Measurements from ENCODE around the gene PRKAG1. TPM values are rescaled to one million over a fixed set of nuclear protein-coding genes. Genes with fewer than 3 reads are reported as not detected.

PRKAG1 gene
- total RNA-seq, 2 donors from 2014 or later, result 47.1 to 62.7 TPM

DNA sequence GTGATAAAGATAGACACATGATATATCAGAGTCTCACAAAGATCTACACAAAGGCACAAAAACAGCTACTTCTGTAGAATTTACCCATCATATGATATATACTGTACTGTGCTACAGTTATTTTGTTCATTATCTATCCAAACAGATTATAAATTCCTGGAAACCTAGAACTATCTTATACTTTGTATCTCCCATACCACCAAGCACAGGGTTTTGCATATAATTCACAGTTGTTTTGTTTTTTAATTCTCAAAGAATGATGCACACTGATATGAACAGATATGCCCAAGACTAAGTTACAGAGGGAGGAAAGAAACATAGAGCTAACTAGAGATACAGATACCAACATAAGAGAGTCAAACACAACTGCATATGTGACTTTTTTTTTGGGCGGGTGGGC lies 3.4 kb downstream of the PRKAG1 start:
- H3K36me3 Mint-ChIP-seq (ENCODE audit: low read depth), result peaks cover 65% of the 10 kb centered on the region
- no peaks in the 10 kb centered on the region for H3K27me3 Mint-ChIP-seq
- no peak for ATAC-seq (replicated peaks)
- no peaks in the 10 kb centered on the region for H3K9me3 Mint-ChIP-seq
- H3K4me1 Mint-ChIP-seq, result peaks cover 16% of the 10 kb centered on the region
- H3K27ac Mint-ChIP-seq, result no peak overlapping the region
- no peak overlapping the region for H3K4me3 Mint-ChIP-seq

GRCh38 chr12:49014547-49014946 lies 4.0 kb downstream of the PRKAG1 start:
- peaks cover 71% of the 10 kb centered on the region for H3K36me3 Mint-ChIP-seq (ENCODE audit: low read depth)
- no peaks in the 10 kb centered on the region for H3K9me3 Mint-ChIP-seq

GRCh38 chr12:49013428-49013827 lies 5.1 kb downstream of the PRKAG1 start:
- no peak for ATAC-seq (replicated peaks)
- Mint-ChIP-seq H3K4me1 (peaks cover 16% of the 10 kb centered on the region), H3K4me3 (no peak overlapping the region), H3K36me3 (ENCODE audit: low read depth) (peaks cover 82% of the 10 kb centered on the region), H3K9me3 (no peaks in the 10 kb centered on the region), H3K27ac (no peak overlapping the region), H3K27me3 (no peaks in the 10 kb centered on the region)

More at GRCh38 chr12:49014547-49014946, 4.0 kb downstream of the PRKAG1 start:
- Mint-ChIP-seq H3K27ac (no peak overlapping the region), H3K4me3 (no peak overlapping the region), H3K4me1 (peaks cover 16% of the 10 kb centered on the region), H3K27me3 (no peaks in the 10 kb centered on the region)
- no peak for ATAC-seq (replicated peaks)

DNA sequence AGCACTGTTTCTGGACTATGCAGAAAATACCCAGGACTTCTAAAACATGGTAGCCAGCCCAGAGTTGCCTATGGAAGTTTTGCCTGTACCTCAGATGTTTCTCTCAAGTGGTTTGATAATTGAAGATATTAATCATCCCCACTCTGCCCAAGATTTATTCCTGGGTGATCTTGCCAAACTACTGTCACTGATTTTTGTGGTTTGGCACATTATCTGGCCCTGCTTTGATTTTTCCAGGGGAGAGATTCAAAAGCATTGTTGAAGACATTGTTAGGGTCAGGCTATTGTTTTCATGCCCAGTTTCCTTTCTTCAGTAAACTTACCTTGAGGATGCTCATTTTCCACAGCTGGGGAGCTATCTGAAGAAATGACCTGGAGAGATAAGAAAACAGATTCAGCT lies 5.8 kb downstream of the PRKAG1 start:
- Mint-ChIP-seq H3K36me3 (ENCODE audit: low read depth) (peaks cover 89% of the 10 kb centered on the region), H3K27me3 (no peaks in the 10 kb centered on the region), H3K4me1 (peaks cover 16% of the 10 kb centered on the region)

GRCh38 chr12:49010092-49010668 lies 8.4 kb downstream of the PRKAG1 start:
- Mint-ChIP-seq H3K27me3 (no peaks in the 10 kb centered on the region), H3K9me3 (no peaks in the 10 kb centered on the region), H3K36me3 (ENCODE audit: low read depth) (peaks cover 89% of the 10 kb centered on the region), H3K4me3 (no peak overlapping the region), H3K27ac (no peak overlapping the region), H3K4me1 (peaks cover 2% of the 10 kb centered on the region)
- no peak for ATAC-seq (replicated peaks)

More for the DNA sequence above, 5.8 kb downstream of the PRKAG1 start:
- no peak overlapping the region for H3K27ac Mint-ChIP-seq
- no peak for ATAC-seq (replicated peaks)
- H3K9me3 Mint-ChIP-seq, result no peaks in the 10 kb centered on the region
- no peak overlapping the region for H3K4me3 Mint-ChIP-seq

- Mint-ChIP-seq H3K9me3 (no peaks in the 10 kb centered on the region), H3K27ac (no peak overlapping the region), H3K27me3 (no peaks in the 10 kb centered on the region), H3K36me3 (ENCODE audit: low read depth) (peaks cover 95% of the 10 kb centered on the region), H3K4me3 (no peak overlapping the region), H3K4me1 (no peaks in the 10 kb centered on the region)
- no peak for ATAC-seq (replicated peaks)
Observed at GRCh38 chr12:49008943-49009342, 9.6 kb downstream of the PRKAG1 start.

DNA sequence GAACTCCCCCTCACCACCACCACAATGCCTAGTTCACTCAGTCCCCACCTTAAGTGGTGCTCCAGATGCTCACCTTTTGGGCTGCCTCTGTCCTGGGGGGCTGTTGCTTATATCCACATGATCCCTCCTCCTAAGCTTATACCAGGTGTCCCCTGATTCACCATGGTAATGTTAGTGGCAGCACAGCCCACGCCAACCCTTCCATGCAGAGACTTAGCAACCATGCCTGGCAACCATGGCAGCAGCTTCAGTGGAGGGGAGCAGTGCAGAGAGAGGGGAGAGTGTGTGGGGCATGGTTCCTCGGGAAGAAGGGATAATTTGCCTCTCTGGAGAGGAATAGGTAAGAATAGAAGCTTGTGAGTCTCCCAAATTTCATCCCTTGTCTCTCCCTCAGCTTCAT lies 18.2 kb downstream of the PRKAG1 start:
- Mint-ChIP-seq H3K9me3 (no peaks in the 10 kb centered on the region), H3K27me3 (peaks cover 24% of the 10 kb centered on the region), H3K4me1 (peaks cover 9% of the 10 kb centered on the region), H3K4me3 (peak overlapping the region; percentile 68), H3K36me3 (ENCODE audit: low read depth) (peaks cover 53% of the 10 kb centered on the region), H3K27ac (no peak overlapping the region)
- no peak for ATAC-seq (replicated peaks)

- H3K9me3 Mint-ChIP-seq, result no peaks in the 10 kb centered on the region
- ATAC-seq (replicated peaks), result peak; percentile 49
- peaks cover 14% of the 10 kb centered on the region for H3K4me1 Mint-ChIP-seq
- peaks cover 45% of the 10 kb centered on the region for H3K36me3 Mint-ChIP-seq (ENCODE audit: low read depth)
- H3K27me3 Mint-ChIP-seq, result peaks cover 29% of the 10 kb centered on the region
- no peak within 1 kb of the TSS for H3K27ac Mint-ChIP-seq
- peak within 1 kb of the TSS; percentile 68 for H3K4me3 Mint-ChIP-seq
Observed at GRCh38 chr12:48999371-49000131, 19.0 kb downstream of the PRKAG1 start, which contains the start of gene DDN. DDN (minus strand) TSS chr12:48999375; CDS start chr12:48999287, 88 bp downstream.

DNA sequence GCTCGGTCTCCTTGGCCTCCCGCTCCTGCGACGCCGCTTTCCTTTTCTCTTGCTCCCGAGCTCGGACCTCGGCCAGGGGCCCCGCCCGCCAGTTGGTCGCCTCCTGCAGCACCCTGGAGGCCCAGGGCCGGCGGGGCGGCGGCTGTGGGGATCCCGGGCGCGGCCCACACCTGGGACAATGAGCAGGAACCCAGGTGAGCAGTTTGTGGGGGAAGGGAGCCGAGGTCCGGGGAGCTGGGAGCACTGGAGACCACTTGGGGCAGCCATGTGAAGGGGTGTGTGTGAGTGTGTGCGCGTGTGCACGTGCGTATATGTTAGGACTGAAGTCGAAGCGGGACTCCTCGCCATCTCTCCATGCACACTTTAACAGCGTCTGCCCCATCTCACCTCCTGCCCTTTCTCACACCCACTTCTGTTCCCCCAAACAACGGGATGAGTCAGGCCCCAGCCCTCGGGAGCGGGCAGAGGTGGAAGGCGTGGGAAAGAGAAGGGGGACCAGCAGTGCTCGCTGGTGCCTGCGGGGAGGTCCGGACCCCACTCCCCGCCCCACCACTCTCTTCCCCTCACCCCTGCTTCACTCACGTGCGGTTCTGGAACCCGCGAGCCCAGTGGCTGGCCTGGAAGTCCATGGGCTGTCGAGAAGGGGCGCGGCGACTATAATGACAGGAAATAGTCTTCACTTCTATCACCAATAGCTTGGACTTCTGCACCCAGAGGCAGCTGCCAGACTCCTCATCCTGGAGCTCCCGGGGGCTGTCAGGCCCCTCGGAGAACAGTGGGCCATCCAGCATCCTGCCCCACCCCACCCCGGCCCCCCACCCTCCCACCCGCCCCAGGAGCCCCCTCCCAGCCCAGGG lies 19.9 kb downstream of the PRKAG1 start:
- Mint-ChIP-seq H3K9me3 (no peaks in the 10 kb centered on the region), H3K27ac (no peak overlapping the region), H3K27me3 (peaks cover 35% of the 10 kb centered on the region), H3K4me3 (peak overlapping the region; percentile 68), H3K4me1 (peaks cover 14% of the 10 kb centered on the region), H3K36me3 (ENCODE audit: low read depth) (peaks cover 37% of the 10 kb centered on the region)
- peak; percentile 33 for ATAC-seq (replicated peaks)

DNA sequence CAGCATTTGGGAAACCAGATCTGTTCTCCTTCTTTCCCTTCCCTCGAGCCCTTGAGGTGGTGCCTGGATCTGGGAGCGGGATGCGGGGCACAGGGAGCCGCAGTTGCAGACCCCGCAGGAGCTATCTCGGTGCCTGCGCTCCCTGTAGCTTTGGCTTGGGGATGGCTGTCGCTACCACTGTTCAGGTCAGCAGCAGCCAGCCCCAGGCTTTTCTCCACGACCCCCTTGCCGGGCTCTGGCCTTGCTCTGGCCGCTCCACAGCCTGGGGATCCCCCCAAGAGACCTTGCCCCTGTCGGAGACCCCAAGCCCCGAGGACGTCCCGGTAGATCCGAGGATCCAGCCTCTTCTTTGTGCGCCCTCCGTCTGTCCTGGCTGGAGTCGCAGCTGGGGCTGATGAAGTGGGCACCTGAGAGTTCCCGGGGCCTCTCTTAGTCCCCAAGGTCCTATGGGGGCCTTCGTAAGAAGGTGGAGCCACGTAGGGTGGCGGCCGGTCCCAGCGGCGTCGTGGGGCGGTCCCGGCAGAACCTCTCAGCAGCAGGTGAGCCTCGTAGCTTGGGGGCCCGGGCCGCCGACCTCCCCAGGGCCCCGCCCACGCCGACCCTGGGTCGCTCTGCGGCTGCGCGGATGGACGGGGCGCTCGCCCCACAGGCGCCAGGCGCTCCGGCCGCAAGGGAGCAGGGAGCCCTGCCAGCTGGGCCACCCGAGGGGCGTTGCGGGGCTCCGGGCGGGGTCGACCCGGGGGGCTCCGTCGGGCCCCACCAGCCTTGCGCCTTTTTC lies 20.7 kb downstream of the PRKAG1 start:
- Mint-ChIP-seq H3K4me3 (peak overlapping the region; percentile 68), H3K27me3 (peaks cover 38% of the 10 kb centered on the region), H3K9me3 (no peaks in the 10 kb centered on the region), H3K4me1 (peaks cover 14% of the 10 kb centered on the region), H3K27ac (no peak overlapping the region), H3K36me3 (ENCODE audit: low read depth) (peaks cover 29% of the 10 kb centered on the region)
- ATAC-seq (replicated peaks), result peak; percentile 20

DNA sequence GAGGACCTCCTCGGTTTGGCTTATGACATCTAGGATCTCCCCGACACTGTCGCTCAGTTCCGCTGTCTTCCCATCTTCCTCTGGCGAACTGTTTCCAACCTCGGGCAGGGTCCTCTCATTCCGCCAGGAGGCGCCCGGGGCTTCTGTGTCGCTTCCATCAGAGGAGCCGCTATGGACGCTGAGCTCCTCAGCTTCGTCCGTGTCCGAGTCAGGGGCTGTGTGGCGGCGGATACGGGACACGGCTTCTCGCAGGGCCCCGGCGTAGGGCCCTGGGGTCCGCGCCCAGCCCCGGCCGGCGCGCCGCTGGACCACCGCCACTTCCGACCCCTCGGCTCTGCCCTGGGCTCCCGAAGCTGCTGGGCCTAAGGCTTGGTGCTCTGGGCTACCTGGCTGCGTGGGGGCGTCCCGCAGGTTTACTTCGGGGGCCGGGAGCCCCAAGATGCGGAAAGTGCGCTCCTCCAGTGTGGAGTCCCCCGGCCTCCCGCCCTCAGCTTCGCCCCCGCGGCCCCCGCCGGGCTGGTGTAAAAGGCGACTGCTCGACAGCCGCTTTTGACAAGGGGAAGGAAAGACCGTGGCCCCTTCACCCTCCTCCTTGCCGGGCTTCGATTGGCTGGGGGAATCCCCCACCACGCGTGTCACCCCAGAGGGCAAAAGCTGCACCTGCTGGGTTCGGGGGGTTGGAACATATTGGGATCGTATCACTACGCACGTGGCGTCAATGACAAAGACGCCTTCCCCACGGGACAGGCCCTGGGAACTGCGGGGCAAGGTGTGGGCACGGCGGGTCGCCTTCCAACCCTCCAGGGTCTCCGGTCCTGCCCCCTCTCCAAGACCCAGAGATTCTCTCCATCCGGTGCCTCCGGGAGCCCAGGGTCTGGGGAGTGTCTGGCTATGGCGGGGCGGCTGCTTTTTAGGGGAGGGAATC lies 21.5 kb downstream of the PRKAG1 start:
- Mint-ChIP-seq H3K27me3 (peaks cover 36% of the 10 kb centered on the region), H3K4me1 (peaks cover 14% of the 10 kb centered on the region), H3K4me3 (peak overlapping the region; percentile 57), H3K36me3 (ENCODE audit: low read depth) (peaks cover 20% of the 10 kb centered on the region), H3K27ac (no peak overlapping the region), H3K9me3 (no peaks in the 10 kb centered on the region)
- ATAC-seq (replicated peaks), result peak; percentile 59

- peaks cover 3% of the 10 kb centered on the region for H3K36me3 Mint-ChIP-seq (ENCODE audit: low read depth)
- peaks cover 36% of the 10 kb centered on the region for H3K27me3 Mint-ChIP-seq
- no peaks in the 10 kb centered on the region for H3K9me3 Mint-ChIP-seq
- peak overlapping the region; percentile 18 for H3K4me3 Mint-ChIP-seq
- H3K4me1 Mint-ChIP-seq, result peaks cover 14% of the 10 kb centered on the region
- no peak overlapping the region for H3K27ac Mint-ChIP-seq
- ATAC-seq (replicated peaks), result peak; percentile 52
Observed at GRCh38 chr12:48995086-48995879, 23.3 kb downstream of the PRKAG1 start.

Data from activated T-helper 17 cell treated with anti-CD3 and anti-CD28 coated beads, Interleukin-2, amount 50 U/mL, for 72 hours (primary cell).